ENCODE measurements around the gene FRMD8.

Gene FRMD8

DNA sequence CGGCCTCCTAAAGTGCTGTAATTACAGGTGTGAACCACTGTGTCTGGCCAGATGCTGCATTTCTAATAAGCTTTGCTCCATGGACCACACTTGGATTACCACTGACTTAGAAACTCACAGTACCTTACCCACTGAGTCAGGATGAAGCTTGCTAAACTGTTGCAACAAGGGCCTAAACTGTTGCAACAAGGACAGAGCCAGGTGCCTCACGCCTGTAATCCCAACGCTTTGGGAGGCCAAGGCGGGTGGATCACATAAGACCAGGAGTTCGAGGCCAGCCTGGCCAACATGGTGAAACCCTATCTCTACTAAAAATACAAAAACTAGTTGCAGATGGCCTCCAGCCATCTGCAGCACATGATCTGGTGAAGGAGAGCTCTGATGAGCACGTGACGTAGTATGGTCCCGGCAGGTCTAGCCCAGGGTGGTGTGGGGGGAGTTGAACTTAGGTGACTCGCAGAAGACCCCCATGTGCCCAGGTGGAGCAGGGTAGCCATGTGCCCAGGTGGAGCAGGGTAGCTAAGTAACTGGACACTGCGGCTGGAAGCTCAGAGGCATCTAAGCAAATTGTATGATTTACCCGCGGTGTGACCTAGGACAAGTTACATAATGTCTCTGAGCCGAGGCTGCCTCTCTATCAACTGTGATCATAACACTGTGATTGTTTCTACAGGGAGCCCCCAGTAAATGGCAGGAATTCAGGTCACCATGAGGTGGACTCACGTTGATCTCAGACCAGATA lies 12.4 kb upstream of the FRMD8 start:
- DNase-seq (ENCODE audit: extremely low read depth in 1 of 2, low read depth in 1 of 2): no peak

- no peak for DNase-seq (ENCODE audit: extremely low read depth in 1 of 2, low read depth in 1 of 2)
Measured at GRCh38 chr11:65375012-65375411, 11.4 kb upstream of the FRMD8 start.

DNA sequence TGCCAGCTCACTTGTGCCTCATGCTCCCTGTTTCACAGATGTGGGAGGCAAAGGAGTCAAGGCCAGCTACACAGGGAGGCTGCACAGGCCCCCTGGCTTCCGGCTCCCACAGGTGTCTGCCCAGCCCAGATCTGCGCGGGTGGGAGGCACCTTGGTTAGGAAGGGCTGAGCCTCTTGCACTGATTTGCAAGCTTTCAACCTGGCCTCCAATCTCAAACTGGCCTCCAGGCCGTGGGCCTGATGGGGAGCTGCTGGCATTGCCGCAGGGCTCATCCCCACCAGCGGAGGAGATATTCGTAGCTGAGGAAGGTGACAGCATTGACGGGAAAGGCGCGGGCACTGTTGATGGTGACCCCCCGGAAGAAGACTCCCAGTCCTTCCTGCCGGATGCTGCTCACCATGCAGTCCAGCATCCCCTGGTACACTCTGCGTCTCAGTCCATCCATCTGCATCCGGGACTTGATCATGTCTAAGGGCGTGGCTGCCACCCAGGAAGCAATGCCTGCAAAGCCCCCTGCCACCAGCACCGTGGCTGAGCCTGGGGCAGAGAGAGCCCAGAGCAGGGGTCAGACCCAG lies 10.2 kb upstream of the FRMD8 start:
- DNase-seq (ENCODE audit: extremely low read depth in 1 of 2, low read depth in 1 of 2): no peak

- no peak for DNase-seq (ENCODE audit: extremely low read depth in 1 of 2, low read depth in 1 of 2)
Measured at GRCh38 chr11:65377036-65377435, 9.4 kb upstream of the FRMD8 start.

DNA sequence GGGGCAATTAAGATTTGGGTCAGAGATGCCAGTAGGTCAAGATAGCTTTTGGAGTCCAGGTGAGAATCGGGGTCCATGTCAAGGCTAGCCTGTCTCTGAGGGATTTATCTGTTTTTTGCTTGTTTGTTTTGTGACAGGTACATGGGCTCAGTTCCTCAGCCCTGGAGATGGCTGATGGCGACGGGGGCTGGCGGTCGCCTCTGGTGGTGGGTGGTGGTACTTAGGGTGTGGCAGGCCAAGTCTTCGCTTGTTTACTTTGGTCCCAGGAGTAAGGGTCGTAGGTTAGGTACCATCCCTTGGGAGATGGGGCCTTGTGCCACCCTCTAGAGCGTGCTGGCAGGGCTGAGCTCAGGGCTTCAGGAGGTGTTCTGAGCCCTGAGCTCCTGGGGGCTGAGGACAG lies 8.7 kb upstream of the FRMD8 start:
- DNase-seq (ENCODE audit: extremely low read depth in 1 of 2, low read depth in 1 of 2): no peak

DNA sequence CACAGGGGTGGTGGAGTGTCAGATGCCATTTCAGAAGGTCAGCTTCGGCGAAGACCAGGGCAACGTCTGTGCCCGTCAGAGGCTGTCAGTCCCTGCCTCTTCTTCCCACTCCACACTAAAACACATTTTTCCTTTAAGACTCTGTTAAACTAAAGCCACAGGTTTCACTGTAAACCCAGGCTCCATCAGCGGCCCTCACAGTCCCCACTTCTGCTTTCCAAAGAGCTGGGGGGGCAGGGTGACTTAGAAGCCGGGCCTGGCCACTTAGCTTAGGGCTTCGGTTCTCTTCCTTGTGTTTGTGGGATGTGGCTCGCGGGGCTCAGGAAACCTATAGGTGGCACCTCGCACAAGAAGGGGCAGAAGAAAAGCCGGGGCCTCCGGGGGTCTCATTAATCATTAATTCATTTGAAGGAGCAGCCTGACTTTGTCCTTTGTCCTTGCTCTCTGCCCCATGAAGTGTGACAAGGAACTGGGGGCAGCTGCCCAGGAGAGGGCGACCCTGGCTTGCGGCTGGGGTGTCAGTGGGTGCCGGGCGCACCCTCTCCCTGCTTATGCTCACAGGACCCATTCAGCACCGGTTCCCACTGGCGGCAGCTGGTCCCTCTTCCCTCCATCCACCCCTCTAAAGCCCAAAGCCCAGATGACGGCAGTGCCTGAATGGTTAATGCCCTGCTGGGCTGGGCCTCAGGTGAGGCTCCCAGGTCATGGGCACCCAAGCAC lies 8.1 kb upstream of the FRMD8 start:
- DNase-seq (ENCODE audit: extremely low read depth in 1 of 2, low read depth in 1 of 2): no peak

DNA sequence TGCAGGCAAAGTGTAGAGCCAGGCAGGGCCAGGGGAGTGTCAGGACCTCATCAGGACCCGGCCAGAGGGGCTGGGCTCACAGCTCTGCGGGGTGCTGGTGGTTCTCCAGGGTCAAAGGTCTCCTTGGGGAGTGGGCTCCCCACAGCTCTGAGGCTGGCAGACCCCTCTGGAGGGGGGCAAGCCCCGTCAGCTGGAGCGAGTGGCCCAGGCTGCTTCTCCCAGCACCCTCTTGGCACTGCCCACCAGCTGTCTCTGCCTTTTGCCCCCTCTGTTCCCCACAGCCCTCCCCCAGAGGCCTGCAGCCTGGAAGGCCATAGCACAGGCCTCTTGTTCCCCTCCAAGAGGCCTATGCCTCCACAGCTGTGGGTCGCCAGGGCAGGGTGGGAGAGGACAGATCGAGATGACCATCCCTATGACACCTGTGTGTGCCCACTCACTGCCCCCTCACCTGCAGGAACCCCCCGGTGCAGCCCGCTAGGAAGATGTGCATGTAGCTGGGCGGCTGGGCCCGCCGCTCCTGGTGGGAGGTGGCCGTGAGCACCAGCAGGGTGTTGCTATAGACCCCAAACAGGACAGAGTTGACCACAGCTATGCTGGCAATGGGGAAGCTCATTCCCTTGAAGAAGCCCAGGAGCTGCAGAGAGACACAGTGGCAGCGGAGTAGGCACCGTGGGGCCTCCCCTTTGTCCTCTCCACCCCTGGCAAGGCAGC lies 7.4 kb upstream of the FRMD8 start:
- DNase-seq (ENCODE audit: extremely low read depth in 1 of 2, low read depth in 1 of 2): no peak

GRCh38 chr11:65379698-65380459 lies 6.6 kb upstream of the FRMD8 start:
- DNase-seq (ENCODE audit: extremely low read depth in 1 of 2, low read depth in 1 of 2): no peak

DNA sequence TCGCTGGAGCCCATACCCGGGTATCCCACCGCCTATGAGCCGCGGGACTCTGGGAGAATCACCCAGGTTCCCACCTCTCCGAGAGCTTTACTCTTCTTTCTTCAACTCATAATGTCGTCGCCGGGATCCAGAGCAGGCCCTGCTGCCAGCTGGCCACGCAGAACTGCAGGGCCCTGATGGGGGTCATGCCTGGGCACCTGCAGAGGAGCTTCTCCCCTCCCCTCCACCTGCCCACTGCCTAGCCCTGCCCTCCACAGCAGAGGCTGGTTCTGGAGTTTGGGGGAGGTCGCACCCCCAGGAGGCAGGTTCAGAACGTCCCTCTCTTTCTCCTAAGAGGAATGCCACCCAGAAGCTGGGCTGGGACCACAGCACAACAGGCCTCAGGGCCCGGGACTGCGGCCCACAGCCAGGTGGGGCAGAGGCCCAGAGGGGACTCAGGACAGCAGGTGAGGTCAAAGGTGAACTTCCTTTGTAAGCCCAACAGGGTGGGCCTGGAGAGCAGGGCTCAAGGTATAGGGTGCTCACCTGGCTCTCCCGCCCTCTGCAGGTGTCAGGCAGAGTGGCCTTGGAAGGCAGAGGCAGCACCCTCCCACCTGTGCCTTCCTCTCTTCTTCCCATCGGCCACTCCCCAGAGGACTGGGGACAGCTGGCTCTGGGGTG lies 5.8 kb upstream of the FRMD8 start:
- no peak for DNase-seq (ENCODE audit: extremely low read depth in 1 of 2, low read depth in 1 of 2)

DNA sequence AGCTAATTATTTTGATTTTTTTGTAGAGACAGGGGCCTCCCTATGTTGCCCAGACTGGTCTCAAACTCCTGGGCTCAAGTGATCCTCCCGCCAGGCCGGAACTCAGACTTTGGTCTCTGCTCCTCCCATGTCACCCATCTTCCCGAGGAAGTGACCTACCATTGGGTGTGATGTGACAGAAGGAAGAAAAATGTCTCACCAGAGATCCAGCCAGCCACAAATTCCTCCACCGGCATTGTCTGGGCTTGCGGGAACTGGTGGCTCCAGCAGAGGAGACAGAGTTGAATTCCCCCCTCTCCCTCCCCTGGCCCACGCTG lies 4.8 kb upstream of the FRMD8 start:
- DNase-seq (ENCODE audit: extremely low read depth in 1 of 2, low read depth in 1 of 2): no peak

DNA sequence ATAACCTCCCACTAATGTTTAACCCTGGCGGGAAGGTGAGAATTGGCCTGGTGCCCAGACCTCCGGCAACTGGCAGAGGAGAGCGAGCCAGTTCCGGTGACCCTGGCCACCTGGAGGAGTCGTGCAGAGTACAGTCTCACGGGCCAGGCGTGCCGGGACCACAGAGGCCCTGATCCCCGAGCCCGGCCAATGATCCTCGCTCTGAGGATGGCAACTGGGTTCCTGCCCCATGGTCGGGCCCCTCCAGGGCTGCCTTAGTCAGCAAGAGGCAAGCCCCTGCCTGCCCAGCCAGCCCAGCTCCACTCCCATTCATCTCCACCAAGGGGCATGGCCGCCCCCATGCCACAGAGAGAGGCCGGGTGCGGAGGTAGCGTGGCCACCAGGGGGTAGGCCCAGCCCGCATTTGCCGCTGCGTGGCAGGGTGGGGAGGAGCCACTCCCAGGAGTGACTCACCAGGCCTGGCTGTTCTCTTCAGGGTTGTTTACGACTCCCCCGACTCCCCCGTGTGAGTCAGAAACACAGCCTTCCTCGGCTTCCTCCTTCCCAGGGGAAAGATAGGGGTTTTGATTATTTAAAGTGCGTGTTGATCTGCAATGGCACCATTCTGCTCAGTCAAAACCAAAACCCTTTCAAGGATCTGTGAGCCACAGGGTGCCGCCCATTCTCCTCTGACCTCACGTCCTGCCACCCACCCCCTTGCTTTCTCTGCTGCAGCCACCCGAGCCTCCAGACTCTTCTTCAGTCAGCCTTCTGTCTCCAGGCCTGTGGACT lies 4.2 kb upstream of the FRMD8 start, which contains the start of gene SLC25A45:
TSS of gene SLC25A45 (minus strand) at position 614 of the 771 bp plus-strand sequence. CDS start 695 bp downstream, outside the sequence.
- DNase-seq (ENCODE audit: extremely low read depth in 1 of 2, low read depth in 1 of 2): peak; percentile 83

DNA sequence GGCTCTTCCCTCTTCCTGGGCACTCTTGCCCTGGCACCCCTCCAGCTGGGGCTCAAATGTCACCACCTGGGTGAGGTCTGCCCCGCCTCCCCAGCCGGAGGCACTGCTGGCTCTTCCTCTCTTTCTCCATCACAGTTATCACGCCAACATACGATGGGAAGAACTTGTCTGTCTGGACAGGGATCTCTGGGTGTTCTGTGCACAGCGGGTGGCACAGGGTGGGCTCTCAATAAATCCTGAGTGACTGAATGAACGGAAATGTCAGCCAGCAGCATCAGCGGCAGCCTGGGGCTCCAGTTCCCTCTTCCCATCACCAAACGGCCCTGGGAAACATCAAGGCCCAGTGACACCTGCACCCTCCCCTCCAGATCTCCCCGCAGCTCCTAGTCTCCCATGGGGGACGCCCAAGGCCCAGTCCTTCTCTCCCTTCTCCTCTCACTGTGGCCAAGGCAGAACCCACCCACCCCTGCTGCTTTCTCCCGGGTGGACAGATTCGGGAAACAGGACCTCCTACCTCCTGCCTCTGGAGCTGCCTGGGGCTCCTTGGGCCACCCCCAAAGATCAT lies 3.6 kb upstream of the FRMD8 start:
- no peak for DNase-seq (ENCODE audit: extremely low read depth in 1 of 2, low read depth in 1 of 2)

GRCh38 chr11:65383778-65384177 lies 2.7 kb upstream of the FRMD8 start:
- no peak for DNase-seq (ENCODE audit: extremely low read depth in 1 of 2, low read depth in 1 of 2)

DNA sequence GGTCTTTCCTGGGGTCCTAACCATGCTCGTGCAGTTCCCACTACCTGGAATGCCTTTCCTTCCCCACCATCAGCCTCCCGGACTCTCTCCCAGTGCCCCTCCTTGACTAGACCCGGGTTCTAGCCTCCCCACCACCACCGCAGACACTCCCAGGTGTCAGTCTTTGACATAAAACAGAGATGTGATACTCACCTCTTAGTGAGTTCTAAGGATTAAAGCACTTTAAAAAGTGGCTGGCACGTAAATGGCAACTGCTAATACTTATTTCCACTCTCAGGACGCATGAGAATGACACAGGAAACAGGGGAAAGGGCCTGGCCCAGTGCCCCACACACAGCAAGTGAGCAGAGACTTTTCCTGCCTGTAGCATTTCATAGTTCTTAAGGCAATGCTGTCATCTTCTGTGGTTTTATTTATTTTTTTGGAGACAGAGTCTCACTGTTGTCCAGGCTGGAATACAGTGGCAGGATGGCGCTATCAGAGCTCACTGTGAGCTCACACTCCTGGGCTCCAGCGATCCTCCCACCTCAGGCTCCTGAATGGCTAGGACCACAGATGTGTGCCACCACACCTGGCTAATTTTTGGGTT lies 2.0 kb upstream of the FRMD8 start:
- DNase-seq (ENCODE audit: extremely low read depth in 1 of 2, low read depth in 1 of 2): no peak

GRCh38 chr11:65388731-65389130 lies 2.3 kb downstream of the FRMD8 start:
- DNase-seq (ENCODE audit: extremely low read depth in 1 of 2, low read depth in 1 of 2): no peak

DNA sequence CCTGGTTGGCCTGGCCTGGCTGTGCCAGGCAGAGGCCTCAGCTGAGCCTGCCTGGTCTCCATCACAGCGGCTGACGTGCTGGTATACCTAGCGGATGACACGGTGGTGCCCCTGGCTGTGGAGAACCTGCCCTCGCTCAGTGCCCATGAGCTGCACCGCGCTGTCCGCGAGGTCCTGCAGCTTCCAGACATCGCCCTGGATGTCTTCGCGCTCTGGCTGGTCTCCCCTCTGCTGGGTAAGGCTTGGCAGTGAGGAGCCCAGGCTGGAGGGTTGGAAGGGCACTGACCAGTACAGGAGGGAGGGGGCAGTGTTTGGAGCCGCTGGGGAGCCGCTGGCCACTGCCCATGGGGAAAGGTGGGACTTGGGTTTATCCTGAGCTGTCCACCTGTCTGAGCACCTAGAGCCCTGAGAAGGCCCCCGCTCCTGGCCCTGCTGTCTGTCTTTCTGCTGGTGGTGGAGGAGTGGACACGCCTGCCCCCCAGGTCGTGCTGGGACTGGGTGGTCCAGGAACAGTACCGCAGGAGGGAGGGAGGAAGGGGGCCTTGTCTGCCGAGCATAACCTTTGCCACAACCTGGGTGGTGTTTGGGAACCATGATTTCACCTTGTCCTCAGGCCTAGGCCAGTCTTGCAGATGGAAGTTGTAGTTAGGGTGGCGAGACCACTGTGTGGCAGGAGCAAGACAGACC lies 3.0 kb downstream of the FRMD8 start:
- no peak for DNase-seq (ENCODE audit: extremely low read depth in 1 of 2, low read depth in 1 of 2)

DNA sequence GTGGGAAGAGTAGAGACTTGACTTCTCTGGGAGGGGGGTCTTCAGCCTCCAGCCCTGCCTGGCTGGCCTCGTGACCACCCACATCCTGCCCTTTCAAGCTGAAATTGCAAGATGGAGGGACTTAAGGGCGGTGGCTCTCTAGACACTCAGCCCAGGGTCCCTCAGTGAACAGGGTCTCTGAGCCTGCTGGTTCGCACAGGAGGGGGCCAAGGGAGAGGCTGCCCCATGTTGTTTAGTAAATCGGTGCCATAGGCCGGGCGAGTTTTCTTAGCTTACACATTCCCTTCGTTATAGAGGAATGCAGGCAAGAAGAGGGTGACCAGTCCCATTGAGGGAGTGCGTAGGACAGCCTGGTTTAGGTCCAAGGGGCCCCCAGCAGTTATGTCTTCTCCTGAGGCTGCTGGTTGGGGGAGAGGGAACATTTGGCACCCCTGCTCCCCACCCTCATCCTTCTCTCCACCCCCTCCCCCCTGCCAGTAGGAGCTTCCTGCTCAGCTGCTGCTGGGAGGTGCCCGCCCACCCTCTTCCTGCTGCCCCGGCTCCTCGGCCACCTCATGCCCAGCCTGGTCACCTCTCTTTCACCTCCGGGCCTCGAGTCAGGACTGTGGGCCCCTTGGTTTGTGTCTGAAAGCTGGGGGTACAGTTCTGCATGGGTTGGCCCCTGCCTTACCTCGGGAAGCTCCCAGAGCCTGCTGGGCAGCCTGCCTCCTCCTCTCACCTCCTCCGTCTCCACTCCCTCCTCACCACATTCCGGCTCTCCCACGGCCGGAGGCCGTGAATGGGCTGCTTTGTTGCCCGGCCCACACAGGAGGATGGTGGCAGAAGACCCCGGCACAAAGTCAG lies 3.9 kb downstream of the FRMD8 start:
- DNase-seq (ENCODE audit: extremely low read depth in 1 of 2, low read depth in 1 of 2): no peak
